NCI-H460 (cell line): ENCODE results near the gene CKMT1B. TPM values are rescaled to one million over a fixed set of nuclear protein-coding genes. Genes with fewer than 3 reads are reported as not detected.
"Not testable (repeated sequence)": the region's sequence is repeated elsewhere in the genome, so short reads cannot be mapped to it uniquely, and the experiment has no call there.

Experiments
- DNase-seq: peaks from one replicate; pipeline ENCODE4 v3.0.0-alpha.2; 2016; ENCODE audit warnings: low read depth; ENCODE audit errors: extremely low read depth
- polyA plus RNA-seq: library from polyadenylated mRNA; depleted of rRNA; stranded (reverse); fragments of >200 nt; gene quantifications from 2 replicates; pipeline ENCODE4 v1.2.3, GENCODE V29; 2014; cell fraction: nucleus; rRNA removed
- total RNA-seq: library from RNA; depleted of rRNA; stranded (reverse); fragments of >200 nt; shearing (Covaris generic); gene quantifications from 2 replicates; pipeline ENCODE4 v1.2.3, GENCODE V29; 2014; rRNA removed

Gene CKMT1B
- total RNA-seq, result 1.5 and 2.4 TPM in 2 replicates
- polyA plus RNA-seq, result 0.79 and 2.4 TPM in 2 replicates

GRCh38 chr15:43593328-43594190 lies at the start of gene CKMT1B:
CKMT1B (plus strand) TSS chr15:43594027; CDS start chr15:43594219, 192 bp downstream.
- not testable (repeated sequence) for DNase-seq

DNA sequence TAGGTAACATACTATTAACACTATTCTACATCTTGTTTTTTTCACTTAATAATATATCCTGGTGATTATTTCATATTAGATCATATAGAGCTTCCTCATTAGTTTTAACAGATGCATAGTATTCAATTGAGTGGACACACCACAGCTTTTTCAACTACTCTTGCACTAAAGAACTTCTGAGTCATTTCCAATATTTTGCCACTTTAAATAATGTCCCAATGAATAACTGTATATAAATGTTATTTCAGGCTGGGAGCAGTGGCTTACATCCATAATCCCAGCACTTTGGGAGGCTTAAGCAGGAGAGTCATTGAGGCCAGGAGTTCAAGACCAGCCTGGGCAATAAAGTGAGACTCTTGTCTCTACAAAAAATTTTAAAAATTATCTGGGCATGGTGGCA lies 49.6 kb upstream of the CKMT1B start:
- DNase-seq, result no peak

- no peak for DNase-seq
Measured at GRCh38 chr15:43545426-43545825, 48.4 kb upstream of the CKMT1B start.

DNA sequence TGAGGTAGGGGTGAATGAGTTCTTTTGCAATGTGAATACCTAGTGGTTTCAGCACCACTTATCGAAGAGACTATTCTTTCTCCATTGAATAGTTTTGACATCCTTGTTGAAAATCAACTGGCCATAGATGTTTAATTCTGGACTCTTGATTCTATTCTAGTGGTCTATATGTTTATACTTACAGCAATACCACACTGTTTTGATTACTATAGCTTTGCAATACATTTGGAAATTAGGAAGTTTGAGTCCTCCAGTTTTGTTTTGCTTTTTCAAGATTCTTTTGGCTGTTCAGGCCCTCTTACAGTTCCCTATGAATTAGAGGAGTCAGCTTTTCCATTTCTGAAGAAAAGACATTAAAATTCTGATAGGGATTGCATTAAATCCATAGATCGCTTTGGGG lies 46.3 kb upstream of the CKMT1B start:
- no peak for DNase-seq

- DNase-seq, result no peak
Measured at GRCh38 chr15:43550527-43551363, 43.1 kb upstream of the CKMT1B start.

GRCh38 chr15:43552256-43552655 lies 41.6 kb upstream of the CKMT1B start:
- DNase-seq, result no peak

- no peak for DNase-seq
Measured at GRCh38 chr15:43552986-43553385, 40.8 kb upstream of the CKMT1B start.

DNA sequence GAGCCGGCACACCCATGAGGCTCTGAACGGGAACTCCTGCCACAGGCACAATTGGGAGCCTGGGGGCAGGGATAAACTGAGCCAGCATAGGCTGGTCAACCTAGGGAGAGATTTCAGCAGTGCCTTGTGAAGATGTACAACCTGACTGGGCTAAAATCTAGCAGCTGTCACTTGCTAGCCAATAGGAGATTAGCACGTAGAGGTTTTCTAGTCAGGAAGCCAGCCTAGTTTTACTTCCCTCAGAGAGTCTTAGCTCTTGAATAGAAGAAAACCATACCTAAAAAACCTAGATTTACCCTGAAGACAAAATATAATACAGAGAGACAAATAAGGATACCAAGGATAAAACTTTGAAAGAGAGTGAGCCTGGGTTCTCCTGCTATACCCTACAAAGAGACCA lies 31.1 kb upstream of the CKMT1B start:
- not testable (repeated sequence) for DNase-seq

GRCh38 chr15:43563793-43564192 lies 30.0 kb upstream of the CKMT1B start:
- DNase-seq, result not testable (repeated sequence)

DNA sequence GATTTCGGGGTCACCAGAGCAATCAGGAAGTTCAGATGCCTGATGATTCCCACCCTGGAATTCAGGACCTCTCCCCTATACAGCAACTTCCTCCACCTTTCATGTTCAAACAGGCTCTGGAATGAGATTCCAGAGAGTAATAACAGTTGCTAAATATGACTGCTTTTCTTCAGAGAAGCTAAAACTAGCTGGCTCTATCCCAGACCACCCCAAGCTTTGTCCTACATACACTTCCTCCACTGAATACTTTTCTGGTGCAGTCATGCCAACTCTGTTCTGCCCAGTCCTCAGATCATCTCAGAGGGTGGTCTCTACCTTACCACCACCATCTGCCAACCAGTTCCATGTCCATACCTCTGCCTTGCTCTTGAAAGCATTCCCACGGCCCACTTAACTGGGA lies 27.2 kb upstream of the CKMT1B start:
- DNase-seq, result not testable (repeated sequence)

- DNase-seq, result not testable (repeated sequence)
Measured at GRCh38 chr15:43574607-43575006, 19.2 kb upstream of the CKMT1B start.

DNA sequence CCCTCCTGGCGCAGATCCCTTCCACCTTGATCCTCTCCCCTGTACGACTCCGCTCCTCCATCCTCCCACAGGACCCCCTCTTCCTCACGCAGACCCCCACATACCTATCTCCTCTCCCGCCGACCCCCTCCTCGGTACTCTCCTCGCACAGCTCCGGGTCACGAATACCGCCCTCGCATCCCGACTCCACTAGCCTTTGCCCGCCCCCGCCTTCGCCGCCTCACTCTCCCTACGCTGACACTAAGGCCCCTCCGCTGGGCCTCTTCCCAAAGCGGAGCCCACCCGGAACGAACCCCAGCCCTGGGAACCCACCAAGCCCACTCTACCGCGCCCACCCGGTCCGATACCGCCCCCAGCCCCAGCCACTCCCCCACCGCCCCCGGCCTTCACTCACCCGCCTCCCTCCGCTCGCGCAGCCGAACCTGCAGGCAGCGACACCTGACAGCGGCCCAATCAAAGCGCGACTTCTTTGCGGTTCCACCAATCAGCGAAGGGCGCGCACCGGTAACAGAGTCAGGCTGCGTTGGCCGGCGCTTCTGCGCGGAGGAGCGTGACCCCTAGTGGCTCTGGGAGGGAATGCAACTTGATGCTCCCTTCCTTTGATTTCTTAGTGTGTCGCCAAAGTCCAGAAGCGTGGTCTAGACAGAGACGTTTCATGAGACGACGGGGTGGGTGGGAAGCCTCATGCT lies 3.9 kb upstream of the CKMT1B start, which contains the start of gene PPIP5K1:
Gene PPIP5K1 (minus strand): TSS at position 431 of the 689 bp plus-strand sequence. CDS start 5,704 bp downstream, outside the sequence.
- not testable (repeated sequence) for DNase-seq

GRCh38 chr15:43592841-43593240 lies 986 bp upstream of the CKMT1B start:
- DNase-seq, result not testable (repeated sequence)

GRCh38 chr15:43599131-43599530 lies 5.3 kb downstream of the CKMT1B start:
- DNase-seq, result not testable (repeated sequence)

DNA sequence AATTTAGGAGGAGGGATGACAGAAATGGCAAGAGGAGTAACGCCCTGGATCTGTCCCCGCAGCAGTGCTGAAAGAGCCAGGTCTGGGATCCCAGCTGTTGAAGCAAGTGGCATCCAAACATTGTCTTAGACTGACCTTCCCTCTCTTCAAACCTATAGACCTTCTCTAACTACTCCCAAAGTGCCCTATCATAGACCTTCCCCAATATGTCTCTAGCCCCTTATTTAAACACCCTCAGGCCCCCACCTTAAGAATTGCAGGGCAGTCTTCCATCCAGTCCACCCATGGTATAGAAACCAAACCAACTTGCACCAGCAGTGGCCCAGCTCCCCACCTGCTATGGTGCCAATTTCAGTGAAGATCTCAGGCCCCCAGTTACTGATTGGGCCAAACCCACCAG lies 6.4 kb downstream of the CKMT1B start:
- DNase-seq, result not testable (repeated sequence)

DNA sequence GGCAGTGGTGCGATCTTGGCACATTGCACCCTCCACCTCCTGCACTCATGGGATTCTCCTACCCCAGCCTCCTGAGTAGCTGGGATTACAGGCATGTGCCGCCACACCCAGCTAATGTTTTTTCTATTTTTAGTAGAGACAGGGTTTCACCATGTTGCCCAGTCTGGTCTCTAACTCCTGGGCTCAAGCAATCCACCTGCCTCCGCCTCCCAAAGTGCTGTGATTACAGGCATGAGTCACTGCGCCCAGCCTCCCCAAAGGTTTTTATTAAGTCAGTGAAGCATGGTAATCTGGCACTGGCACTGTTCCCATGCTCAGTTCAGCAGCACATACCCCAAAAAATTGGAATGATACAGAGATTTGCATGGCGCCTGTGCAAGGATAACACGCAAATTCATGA lies 8.4 kb downstream of the CKMT1B start:
- not testable (repeated sequence) for DNase-seq

GRCh38 chr15:43617750-43618149 lies 23.9 kb downstream of the CKMT1B start:
- not testable (repeated sequence) for DNase-seq

DNA sequence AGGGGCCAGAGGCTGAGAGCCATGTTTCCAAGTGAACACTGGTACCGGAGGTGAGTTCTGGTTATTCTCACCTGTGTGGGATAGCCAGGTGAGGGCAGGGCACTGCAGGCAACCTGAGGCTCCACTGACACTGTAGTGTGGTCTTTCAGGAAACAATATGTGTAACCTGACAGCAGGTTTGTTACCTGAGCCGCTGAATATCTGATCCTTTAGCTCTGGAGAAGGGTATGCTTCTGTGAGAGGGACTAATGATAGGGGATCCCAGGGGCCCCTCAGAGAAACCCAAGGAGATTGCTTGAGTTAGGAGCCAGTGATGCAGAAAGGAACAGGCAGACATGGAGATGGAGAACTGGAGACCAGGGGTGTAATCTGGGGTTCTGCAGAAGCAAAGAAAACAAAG lies 24.9 kb downstream of the CKMT1B start, which contains the start of gene STRC:
Gene STRC (minus strand): TSS at position 101 of the 400 bp plus-strand sequence. CDS start 78 bp downstream, at position 23.
- DNase-seq, result not testable (repeated sequence)

GRCh38 chr15:43622068-43622799 lies 28.4 kb downstream of the CKMT1B start:
- DNase-seq, result not testable (repeated sequence)

- DNase-seq, result no peak
Measured at GRCh38 chr15:43625106-43625505, 31.3 kb downstream of the CKMT1B start.
